CD4-positive, CD25-positive, alpha-beta regulatory T cell (primary cell): ENCODE measurements around the gene TMEM163. TPM values are rescaled to one million over a fixed set of nuclear protein-coding genes. Genes with fewer than 3 reads are reported as not detected.
"Not testable (repeated sequence)": the region's sequence is repeated elsewhere in the genome, so short reads cannot be mapped to it uniquely, and the experiment has no call there.

Experiments used
- ATAC-seq, 2 donors: fragments of 150-1000 bp; cut with Tn5 transposase; one replicate each; pipeline ENCODE4 v1.10.0; 2021; ENCODE audit warnings: low read depth in 2 of 2, moderate number of reproducible peaks in 2 of 2, moderate library complexity in 1 of 2
- DNase-seq, 3 donors: peaks; one replicate each; pipeline versions ENCODE4 v3.0.0 to v3.0.0-alpha.2; 2012 to 2022; ENCODE audit warnings: mixed read lengths in 1 of 3
- H3K27ac ChIP-seq: one replicate; pipeline ENCODE4 v1.7.0; 2013; ENCODE audit warnings: mild to moderate bottlenecking, low read length; ENCODE audit not compliant: insufficient read depth, poor library complexity, severe bottlenecking
- H3K27me3 ChIP-seq: one replicate; pipeline ENCODE4 v1.7.0; 2013; ENCODE audit warnings: low read length; ENCODE audit not compliant: control insufficient read depth, insufficient read depth
- H3K36me3 ChIP-seq: one replicate; pipeline ENCODE4 v1.7.0; 2013; ENCODE audit warnings: mild to moderate bottlenecking, low read length, moderate library complexity; ENCODE audit not compliant: control insufficient read depth, insufficient read depth
- H3K4me1 ChIP-seq: 2 replicates; pipeline ENCODE4 v1.7.0; 2013; ENCODE audit warnings: mild to moderate bottlenecking, low read length; ENCODE audit not compliant: insufficient read depth, control insufficient read depth, poor library complexity, severe bottlenecking
- H3K4me3 ChIP-seq: one replicate; pipeline ENCODE4 v1.7.0; 2013; ENCODE audit warnings: low read depth, mild to moderate bottlenecking, low read length, moderate library complexity
- H3K9me3 ChIP-seq, 2 experiments: 1 replicate in 1 of 2; 2 replicates in 1 of 2; pipeline ENCODE4 v1.7.0; 2013; ENCODE audit warnings: low read length in 2 of 2, mild to moderate bottlenecking in 1 of 2, moderate library complexity in 1 of 2; ENCODE audit not compliant: control insufficient read depth in 2 of 2
- H3K27ac Mint-ChIP-seq, 3 donors: one replicate each; pipeline ENCODE4 v1.8.0; 2020 to 2022; ENCODE audit warnings: mild to moderate bottlenecking in 3 of 3, mixed read lengths in 3 of 3, moderate library complexity in 2 of 3
- H3K27me3 Mint-ChIP-seq: one replicate; pipeline ENCODE4 v1.8.0; 2022; ENCODE audit warnings: mild to moderate bottlenecking, mixed read lengths
- H3K36me3 Mint-ChIP-seq: one replicate; pipeline ENCODE4 v1.8.0; 2020; ENCODE audit warnings: mixed read lengths
- H3K4me1 Mint-ChIP-seq, 4 donors: one replicate each; pipeline ENCODE4 v1.8.0; 2020 to 2022; ENCODE audit warnings: mixed read lengths in 4 of 4, mild to moderate bottlenecking in 1 of 4
- H3K4me3 Mint-ChIP-seq, 4 donors: one replicate each; pipeline ENCODE4 v1.8.0; 2020 to 2022; ENCODE audit warnings: mild to moderate bottlenecking in 4 of 4, mixed read lengths in 4 of 4, moderate library complexity in 3 of 4
- H3K9me3 Mint-ChIP-seq, 7 donors: one replicate each; pipeline ENCODE4 v1.8.0; 2020 to 2022; ENCODE audit warnings: mixed read lengths in 7 of 7, mild to moderate bottlenecking in 3 of 7, moderate library complexity in 2 of 7
- polyA plus RNA-seq, 4 donors: library from polyadenylated mRNA; unstranded; fragments of 300-500 nt; fragmentation: Illumina TruSeq; gene quantifications; one replicate each; pipeline ENCODE4 v1.2.3, GENCODE V29; 2021
- total RNA-seq: library from RNA; stranded (reverse); gene quantifications from one replicate; pipeline ENCODE4 v1.2.3, GENCODE V29; 2022

Gene TMEM163
- total and polyA plus RNA-seq, 5 donors from 2014 or later, result 0.08 to 1.0 (median 0.33) TPM

GRCh38 chr2:134623046-134623445 lies 95.8 kb downstream of the TMEM163 start:
- Histone ChIP-seq H3K4me1 (no peaks in the 10 kb centered on the region), H3K36me3 (no peaks in the 10 kb centered on the region), H3K27me3 (no peaks in the 10 kb centered on the region), H3K4me3 (no peak overlapping the region), H3K9me3 (peaks cover 7 to 10% of the 10 kb centered on the region in 2 experiments), H3K27ac (no peak overlapping the region)
- H3K27me3 Mint-ChIP-seq, result no peaks in the 10 kb centered on the region
- ATAC-seq, result no peak
- H3K36me3 Mint-ChIP-seq, result no peaks in the 10 kb centered on the region
- no peak overlapping the region for H3K27ac Mint-ChIP-seq
- no peaks in the 10 kb centered on the region for H3K4me1 Mint-ChIP-seq
- H3K4me3 Mint-ChIP-seq, result no peak overlapping the region
- no peak for DNase-seq
- peaks cover 0 to 16% (median 7%) of the 10 kb centered on the region in 7 donors for H3K9me3 Mint-ChIP-seq

GRCh38 chr2:134621939-134622705 lies 96.7 kb downstream of the TMEM163 start:
- Mint-ChIP-seq H3K36me3 (no peaks in the 10 kb centered on the region), H3K4me1 (no peaks in the 10 kb centered on the region), H3K4me3 (no peak overlapping the region), H3K9me3 (peaks cover 0 to 16% (median 7%) of the 10 kb centered on the region in 7 donors), H3K27me3 (no peaks in the 10 kb centered on the region), H3K27ac (no peak overlapping the region)
- ATAC-seq (no peak), DNase-seq (no peak)
- Histone ChIP-seq H3K9me3 (peaks cover 7 to 10% of the 10 kb centered on the region in 2 experiments), H3K27ac (no peak overlapping the region), H3K27me3 (no peaks in the 10 kb centered on the region), H3K4me3 (no peak overlapping the region), H3K4me1 (no peaks in the 10 kb centered on the region), H3K36me3 (no peaks in the 10 kb centered on the region)

- no peak overlapping the region for H3K27ac Mint-ChIP-seq
- H3K9me3 ChIP-seq, result peaks cover 7 to 10% of the 10 kb centered on the region in 2 experiments
- no peak for DNase-seq
- no peak overlapping the region for H3K4me3 ChIP-seq
- H3K27me3 Mint-ChIP-seq, result no peaks in the 10 kb centered on the region
- H3K4me3 Mint-ChIP-seq, result no peak overlapping the region
- no peak overlapping the region for H3K27ac ChIP-seq
- ATAC-seq, result no peak
- peaks cover 0 to 16% (median 7%) of the 10 kb centered on the region in 7 donors for H3K9me3 Mint-ChIP-seq
- H3K36me3 Mint-ChIP-seq, result no peaks in the 10 kb centered on the region
- no peaks in the 10 kb centered on the region for H3K4me1 Mint-ChIP-seq
- no peaks in the 10 kb centered on the region for H3K4me1 ChIP-seq
- H3K36me3 ChIP-seq, result no peaks in the 10 kb centered on the region
- H3K27me3 ChIP-seq, result no peaks in the 10 kb centered on the region
Observed at GRCh38 chr2:134619250-134619649, 99.5 kb downstream of the TMEM163 start.

GRCh38 chr2:134615480-134615879 lies 103.3 kb downstream of the TMEM163 start:
- H3K4me3 ChIP-seq, H3K4me3 Mint-ChIP-seq, H3K36me3 ChIP-seq, ATAC-seq, H3K4me1 Mint-ChIP-seq, H3K4me1 ChIP-seq, H3K27me3 ChIP-seq, DNase-seq, H3K36me3 Mint-ChIP-seq, H3K27ac Mint-ChIP-seq, H3K27ac ChIP-seq: not testable (repeated sequence)
- peaks cover 14 to 15% of the 10 kb centered on the region in 2 experiments for H3K9me3 ChIP-seq
- H3K27me3 Mint-ChIP-seq, result peaks cover 18% of the 10 kb centered on the region
- peaks cover 0 to 36% (median 17%) of the 10 kb centered on the region in 7 donors for H3K9me3 Mint-ChIP-seq

DNA sequence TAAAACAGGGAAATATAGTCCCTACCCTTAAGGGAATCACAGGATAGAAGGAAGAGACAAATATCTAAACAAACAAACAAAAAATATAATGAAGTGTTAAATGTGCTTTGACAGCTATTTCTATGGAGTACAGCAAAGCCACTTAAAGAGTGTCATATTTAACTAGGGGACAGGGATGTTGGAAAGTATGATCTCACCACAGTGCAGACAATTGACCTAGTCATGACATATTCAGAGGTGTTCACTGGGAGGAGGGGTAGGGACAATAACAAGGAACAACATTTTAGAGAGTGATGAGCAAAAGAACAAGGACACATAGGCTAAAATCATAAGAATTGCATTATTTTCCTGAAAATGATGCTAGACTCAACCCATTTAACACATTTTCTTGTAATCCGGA lies 107.5 kb downstream of the TMEM163 start:
- Histone ChIP-seq H3K27me3 (peaks cover 4% of the 10 kb centered on the region), H3K4me3 (no peak overlapping the region), H3K9me3 (peaks cover 7 to 8% of the 10 kb centered on the region in 2 experiments), H3K27ac (no peak overlapping the region), H3K4me1 (no peaks in the 10 kb centered on the region), H3K36me3 (no peaks in the 10 kb centered on the region)
- ATAC-seq (no peak), DNase-seq (no peak)
- peaks cover 0 to 19% (median 12%) of the 10 kb centered on the region in 7 donors for H3K9me3 Mint-ChIP-seq
- no peaks in the 10 kb centered on the region for H3K36me3 Mint-ChIP-seq
- peaks cover 20% of the 10 kb centered on the region for H3K27me3 Mint-ChIP-seq
- peaks cover 0 to 2% (median 0%) of the 10 kb centered on the region in 4 donors for H3K4me1 Mint-ChIP-seq
- no peak overlapping the region for H3K4me3 Mint-ChIP-seq
- H3K27ac Mint-ChIP-seq, result no peak overlapping the region

DNA sequence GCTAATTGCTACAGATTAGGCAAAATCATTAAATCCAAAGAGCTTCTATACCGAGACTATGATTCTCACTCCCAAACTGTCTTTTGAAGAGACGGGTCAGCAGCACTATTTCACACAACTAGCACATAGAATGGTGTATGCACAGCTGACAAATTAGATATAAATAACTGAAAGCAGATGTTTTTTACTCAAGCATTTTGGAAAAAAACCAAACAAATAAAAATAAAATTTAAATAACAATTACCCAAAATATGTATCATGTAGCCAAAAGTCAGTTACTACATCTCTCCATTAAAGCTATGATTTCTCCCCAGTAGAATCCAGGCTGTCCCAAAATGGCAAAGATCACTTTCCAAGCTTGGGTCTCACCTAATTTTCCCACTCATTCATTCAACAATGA lies 107.9 kb downstream of the TMEM163 start:
- peaks cover 0 to 19% (median 11%) of the 10 kb centered on the region in 7 donors for H3K9me3 Mint-ChIP-seq
- no peak overlapping the region for H3K27ac Mint-ChIP-seq
- H3K27ac ChIP-seq, result no peak overlapping the region
- no peaks in the 10 kb centered on the region for H3K36me3 Mint-ChIP-seq
- ATAC-seq (no peak), DNase-seq (no peak)
- H3K36me3 ChIP-seq, result no peaks in the 10 kb centered on the region
- no peak overlapping the region for H3K4me3 ChIP-seq
- H3K4me3 Mint-ChIP-seq, result no peak overlapping the region
- H3K27me3 Mint-ChIP-seq, result peaks cover 20% of the 10 kb centered on the region
- peaks cover 0 to 6% (median 0%) of the 10 kb centered on the region in 4 donors for H3K4me1 Mint-ChIP-seq
- peaks cover 7 to 8% of the 10 kb centered on the region in 2 experiments for H3K9me3 ChIP-seq
- peaks cover 4% of the 10 kb centered on the region for H3K27me3 ChIP-seq
- H3K4me1 ChIP-seq, result no peaks in the 10 kb centered on the region

- Histone ChIP-seq H3K9me3 (peaks cover 7 to 8% of the 10 kb centered on the region in 2 experiments), H3K4me1 (no peaks in the 10 kb centered on the region), H3K27ac (no peak overlapping the region), H3K27me3 (peaks cover 4% of the 10 kb centered on the region), H3K36me3 (no peaks in the 10 kb centered on the region), H3K4me3 (no peak overlapping the region)
- Mint-ChIP-seq H3K27me3 (peaks cover 20% of the 10 kb centered on the region), H3K27ac (no peak overlapping the region), H3K4me1 (peaks cover 0 to 6% (median 0%) of the 10 kb centered on the region in 4 donors), H3K9me3 (peaks cover 0 to 19% (median 8%) of the 10 kb centered on the region in 7 donors), H3K36me3 (no peaks in the 10 kb centered on the region), H3K4me3 (no peak overlapping the region)
- DNase-seq (no peak), ATAC-seq (no peak)
Observed at GRCh38 chr2:134609924-134610513, 108.8 kb downstream of the TMEM163 start.
